NK-92 (cell line): ENCODE data around the gene GLIS1.

Source experiments
- DNase-seq: peaks from one replicate; lab custom pipeline; 2025; ENCODE audit not compliant: unreplicated experiment; lab: John Stamatoyannopoulos, UW

Gene GLIS1

DNA sequence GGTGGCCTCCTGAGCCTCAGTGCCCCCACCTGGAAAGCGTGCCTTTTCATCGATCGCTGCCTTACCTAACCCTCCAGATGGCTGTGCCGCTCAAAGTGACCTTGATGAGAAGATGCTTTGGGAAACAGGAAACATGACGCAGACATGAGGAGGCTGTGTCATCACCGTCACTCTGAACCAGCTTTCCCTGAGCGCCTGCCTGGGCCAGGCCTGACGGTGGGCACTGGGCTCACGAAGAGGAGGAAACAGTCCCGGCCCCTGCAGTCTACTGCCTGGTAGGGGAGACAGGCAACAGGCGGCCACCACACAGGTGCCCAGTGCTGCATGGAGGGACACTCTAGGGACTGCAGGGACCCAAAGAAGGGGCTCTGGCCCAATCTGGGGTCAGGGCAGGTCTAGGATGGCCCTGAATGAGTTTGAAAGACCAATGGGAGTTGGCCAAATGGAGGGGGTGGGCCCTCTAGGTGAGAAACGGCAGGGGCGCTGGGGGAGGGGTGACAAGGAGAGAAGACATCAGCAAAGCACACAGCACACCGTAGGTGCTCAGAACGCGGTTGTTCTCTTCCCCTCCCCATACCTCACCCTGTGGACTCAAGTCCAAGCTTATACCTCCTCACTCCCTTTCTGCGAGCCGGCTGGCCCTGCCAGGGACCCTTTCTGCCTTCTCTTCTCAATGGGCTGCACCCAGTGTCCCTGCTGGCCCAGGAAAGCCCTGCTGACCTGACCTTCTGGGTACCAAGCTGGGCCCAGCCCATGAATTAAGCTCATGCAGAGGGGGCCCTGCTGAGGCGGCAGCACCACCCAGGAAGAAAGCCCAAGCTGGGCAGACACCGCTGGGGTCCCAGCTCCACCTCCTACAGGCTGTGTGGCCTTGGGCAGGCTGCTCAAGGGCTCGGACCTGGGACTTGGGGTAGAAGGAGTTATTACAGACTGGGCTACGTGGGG, 44.9 kb downstream of the GLIS1 start:
- no peak for DNase-seq

DNA sequence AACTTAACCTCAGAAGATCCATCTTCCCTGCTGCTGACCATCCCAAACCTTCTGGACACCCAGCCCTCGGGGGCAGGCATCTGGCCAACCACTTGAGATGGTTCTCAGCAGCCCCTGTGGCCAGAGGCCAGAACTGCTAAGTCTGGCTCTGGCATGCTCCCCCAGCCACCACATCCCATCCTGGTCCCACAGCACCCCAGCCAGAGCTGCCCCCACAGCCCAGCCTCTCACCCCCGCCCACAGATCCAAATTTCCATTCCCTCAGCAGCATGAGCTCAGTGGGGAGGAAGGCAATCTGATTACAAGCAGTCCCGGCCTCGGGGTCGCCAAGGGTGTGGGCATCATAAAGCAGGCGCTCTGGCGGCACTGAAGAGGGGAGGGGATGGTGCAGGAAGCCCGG, 45.6 kb downstream of the GLIS1 start:
- DNase-seq = no peak

DNA sequence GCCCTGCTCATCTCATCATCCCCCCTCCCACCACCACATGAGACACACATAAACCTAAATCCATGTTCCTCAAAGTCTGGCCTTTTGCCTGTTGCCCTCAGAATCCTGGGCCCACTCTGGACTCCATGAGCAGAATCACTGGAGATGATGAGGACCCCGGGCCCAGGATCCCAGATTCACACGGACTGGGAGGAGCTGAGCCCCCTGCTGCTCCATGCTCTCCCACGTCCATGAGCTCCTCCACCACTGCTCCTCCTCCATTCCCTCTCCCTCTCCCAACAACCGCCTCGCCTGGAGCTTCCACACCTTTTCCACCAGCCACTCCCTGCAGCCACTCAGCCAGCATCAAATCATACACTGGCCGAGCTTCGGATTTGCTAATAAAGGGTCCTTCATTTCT, 47.6 kb downstream of the GLIS1 start:
- no peak for DNase-seq

DNA sequence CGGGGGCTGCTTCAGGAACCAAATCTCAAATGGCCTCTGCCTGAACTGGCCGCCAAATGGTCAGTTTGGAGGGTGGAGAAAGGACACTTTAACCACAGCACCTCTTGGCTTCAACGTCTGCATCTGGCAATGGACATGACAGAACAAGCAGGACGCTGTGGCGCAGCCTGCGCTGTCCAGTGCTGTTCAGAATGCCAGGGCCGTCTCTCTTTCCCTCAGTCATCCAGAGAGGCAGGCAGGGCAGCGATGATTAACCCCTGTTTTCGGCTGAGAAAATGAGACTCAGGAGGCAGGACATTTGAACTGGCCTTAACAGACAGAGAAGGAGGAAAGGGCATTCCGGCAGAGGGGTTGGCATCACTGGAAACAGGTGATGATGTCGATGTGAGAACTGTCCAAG, 48.6 kb downstream of the GLIS1 start:
- DNase-seq = no peak

DNA sequence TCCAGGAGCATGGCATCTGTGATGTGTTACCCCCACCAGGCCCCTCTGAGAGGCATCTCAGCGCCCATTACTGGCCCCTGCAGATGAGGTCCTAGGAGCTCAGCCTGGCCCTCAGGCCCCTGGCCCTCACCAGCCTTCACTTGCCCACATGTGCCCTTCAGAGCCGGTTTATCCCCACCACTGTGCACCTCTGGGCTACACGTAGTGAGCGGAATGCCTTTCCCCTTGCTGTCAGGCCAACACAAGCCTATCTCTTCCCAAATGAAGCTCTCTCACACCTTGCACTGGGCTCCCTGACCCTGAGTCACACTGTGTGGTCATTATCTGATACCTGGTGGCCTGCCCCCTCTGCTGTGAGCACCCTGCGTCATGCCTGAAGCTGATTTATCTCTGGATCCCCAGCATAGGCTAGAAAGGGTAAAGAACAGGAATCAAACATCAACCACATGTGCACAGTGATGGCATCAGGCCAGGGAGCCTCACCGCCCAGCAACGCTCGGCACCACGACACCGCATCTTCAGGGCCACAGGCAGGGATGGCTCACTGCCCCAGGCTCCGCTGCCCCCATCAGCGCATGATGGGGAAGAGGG, 49.1 kb downstream of the GLIS1 start:
- no peak for DNase-seq

DNA sequence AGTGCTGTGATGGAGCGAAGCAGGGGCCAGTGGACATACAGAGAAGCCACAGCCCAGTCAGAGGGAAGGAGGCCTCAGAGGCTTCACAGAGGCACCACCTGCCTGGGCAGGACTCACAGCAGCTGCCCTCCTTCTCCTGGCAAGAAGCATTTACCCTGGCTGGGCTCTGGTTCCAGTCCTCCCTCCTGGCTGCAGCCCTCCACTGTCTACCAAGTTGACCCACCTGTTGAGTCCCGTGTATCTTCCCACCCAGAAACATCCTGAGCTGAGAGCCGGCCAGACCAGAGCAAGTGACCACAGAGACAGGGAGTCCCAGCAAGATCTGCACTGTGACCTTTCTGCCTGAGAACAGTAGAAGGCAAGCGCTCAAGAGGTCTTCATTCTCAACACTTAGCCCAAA, 49.7 kb downstream of the GLIS1 start:
- no peak for DNase-seq

DNA sequence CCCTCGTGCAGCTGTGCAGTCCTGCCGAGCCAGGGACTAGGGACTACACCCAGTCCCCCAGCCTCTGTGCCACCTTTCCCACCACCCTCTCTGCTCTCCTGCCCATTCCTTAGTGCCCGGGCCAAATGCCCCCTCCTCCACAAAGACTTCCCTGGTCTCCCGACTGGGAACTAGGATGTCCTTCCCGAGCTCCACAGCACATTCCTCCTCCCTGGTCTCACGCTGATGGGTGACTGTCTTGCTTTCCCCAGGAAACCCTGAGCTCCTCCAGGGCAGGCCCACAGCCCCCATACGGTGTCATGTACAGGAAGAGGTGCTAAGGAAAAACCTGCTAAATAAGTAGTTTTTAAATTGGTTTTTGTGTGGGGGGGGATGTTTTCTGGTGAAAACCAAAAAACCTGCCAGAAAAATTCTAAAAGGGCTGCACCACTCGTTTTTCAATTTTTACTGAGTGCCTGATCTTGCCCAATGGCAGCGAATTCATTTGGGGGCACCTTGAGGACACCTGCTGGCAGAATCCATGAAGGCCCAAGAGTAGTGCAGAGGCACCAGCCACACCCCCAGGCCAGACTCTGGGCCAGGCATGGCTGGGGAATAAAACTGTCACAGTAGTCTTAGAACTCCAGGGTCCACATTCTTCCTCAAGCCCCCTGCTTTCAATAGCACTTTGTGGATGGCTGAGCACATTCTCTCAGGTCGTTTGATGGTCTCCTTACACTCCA, 50.4 kb downstream of the GLIS1 start:
- DNase-seq = no peak

DNA sequence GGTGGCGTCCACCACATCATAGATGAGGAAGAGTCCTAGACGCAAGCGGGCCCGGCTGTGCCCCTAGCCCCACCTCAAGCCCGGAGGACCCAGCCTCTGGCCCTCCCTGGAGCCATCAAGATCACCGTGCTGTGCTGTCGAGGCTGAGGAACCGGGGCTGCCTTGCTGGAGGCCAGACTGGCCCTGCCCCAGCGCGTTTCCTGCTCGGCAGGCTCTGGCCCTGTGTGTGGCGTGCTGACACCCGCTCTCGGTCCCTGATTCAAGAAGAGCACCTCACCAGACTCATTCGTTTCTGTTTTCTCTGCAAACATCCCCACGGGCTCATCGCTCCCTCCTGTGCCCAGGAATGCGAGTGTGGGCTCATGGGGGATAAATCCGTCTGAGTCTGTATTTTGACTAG, 51.1 kb downstream of the GLIS1 start:
- DNase-seq = no peak

DNA sequence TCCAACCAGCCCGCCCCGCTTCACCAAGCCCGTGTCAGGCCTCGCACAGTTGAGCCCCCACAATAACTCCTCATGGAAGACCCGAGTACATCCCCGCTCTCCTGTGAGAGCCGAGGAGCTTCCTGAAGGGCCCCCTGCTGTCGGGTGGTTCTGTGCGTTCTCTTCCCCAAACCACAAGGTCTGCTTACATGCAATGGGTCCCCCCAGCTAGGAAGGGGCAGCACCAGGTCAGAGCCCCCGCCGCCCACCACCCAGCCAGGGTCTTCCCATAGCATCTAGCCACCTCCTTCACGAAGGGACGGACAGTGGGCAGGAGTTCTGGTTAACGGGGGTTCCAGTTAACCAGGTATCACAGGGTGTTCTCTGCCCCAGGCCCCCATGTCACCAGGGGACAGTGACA, 51.5 kb downstream of the GLIS1 start:
- DNase-seq = no peak

DNA sequence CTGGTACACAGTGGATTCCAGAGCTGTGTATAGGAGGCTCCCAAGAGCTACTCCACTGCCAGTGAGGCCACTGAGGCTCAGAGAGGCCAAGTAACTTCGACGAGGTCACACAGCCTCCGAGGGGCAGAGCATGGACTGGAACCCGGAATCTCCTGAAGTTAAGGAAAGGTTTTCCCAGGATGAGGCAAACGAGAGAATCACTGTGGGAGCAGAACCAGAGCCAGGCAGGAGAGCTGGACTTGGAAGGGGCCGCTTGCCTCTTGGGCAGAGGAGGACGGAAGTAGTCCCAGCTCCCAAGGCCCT, 52.0 kb downstream of the GLIS1 start:
- DNase-seq = no peak

DNA sequence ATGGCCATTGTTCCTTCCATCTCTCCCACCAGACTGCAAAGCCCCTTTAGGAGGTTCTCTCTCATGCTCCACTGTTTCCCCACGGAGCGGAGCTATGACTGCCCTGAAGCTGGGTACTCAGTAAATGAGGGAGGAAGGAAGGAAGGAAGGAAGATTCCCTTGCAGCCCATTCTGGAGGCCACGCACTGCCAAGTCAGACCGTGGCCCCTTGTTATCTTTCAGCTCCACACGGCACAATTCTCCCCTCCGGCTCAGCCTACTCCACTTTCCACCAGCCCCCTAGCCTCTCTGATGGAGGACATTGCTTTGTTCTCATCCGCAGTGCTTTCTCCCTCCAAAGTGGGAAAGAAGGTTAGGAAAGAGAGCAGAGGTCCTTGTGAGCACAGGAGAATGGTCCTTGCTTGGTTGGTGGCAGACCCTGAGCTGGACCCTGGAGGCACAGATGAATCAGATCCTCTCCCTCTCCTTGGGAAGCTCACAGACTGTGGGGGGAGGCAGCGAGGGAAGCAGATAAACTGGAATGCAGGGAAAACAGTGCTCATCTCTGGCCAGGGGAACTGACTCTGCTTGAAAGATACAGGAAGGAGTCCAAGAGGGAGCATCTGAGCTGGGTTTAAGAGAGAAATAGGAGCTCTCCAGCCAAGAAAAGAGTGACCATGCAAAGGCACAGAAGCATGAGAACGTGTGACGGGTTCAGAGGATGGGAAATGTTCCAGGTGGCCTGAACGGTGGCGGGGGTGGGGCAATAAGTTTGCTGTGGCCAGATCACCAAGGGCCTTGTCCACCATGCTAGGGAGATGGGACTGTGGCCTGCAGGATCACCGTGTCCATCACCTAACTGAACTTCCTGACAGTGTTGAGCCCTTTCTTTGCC, 52.6 kb downstream of the GLIS1 start:
- DNase-seq = no peak

DNA sequence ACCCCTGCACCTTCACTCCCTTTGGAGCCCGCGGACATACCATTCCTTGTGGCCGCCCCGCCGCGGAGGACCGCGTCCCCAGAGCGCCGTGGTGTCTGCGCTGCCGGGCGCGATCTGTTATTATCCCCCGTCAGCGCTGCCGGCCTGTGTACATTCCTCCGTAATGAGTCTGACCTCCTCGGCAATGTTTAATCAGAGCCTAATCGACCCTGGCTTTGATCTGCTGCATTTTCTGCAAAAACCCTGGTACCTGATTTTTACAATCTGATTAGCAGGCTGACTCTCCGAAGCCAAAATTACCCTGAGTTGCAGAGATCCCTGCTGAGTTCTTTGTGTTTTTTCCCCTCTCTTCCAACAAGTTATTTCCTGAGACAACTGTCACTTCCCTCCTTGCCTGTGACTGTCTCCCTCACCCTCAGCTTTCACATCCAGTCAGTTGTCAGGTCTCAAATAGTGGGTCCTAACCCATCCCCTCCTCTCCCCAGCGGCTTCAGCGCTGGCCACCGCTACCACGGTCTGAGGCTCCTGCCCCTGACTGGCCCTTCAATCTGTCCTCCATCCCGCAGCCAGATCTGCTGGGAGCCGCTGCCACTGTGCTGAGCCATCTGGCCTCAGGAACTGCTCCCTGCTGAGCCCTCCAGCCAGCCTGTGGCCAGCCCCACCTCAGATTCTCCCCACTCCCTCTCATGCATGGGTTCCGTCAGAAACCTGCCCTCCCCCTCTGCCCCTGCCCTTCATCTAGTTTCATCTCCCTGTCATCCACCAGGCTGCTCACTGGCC, 53.5 kb downstream of the GLIS1 start:
- DNase-seq = no peak

DNA sequence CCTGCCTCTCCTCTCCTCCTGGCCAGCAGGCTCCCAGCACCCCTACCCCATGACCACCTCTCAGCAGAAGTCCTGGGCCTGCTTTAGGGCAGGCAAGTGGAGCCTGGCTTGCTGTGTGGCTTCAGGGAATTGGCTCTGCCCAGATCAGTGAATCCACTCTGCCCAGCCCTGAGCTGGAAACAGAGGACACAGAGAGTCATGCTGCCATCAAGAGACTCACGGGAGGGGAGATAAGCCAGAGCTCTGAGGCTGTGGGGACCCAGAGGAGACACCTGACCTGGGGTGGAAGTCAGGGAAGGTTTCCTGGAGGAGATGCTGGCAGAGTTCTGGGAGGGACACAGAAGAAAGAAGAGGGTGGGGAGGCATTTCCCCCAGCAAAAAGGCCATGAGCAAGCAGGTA, 54.2 kb downstream of the GLIS1 start:
- DNase-seq = no peak

DNA sequence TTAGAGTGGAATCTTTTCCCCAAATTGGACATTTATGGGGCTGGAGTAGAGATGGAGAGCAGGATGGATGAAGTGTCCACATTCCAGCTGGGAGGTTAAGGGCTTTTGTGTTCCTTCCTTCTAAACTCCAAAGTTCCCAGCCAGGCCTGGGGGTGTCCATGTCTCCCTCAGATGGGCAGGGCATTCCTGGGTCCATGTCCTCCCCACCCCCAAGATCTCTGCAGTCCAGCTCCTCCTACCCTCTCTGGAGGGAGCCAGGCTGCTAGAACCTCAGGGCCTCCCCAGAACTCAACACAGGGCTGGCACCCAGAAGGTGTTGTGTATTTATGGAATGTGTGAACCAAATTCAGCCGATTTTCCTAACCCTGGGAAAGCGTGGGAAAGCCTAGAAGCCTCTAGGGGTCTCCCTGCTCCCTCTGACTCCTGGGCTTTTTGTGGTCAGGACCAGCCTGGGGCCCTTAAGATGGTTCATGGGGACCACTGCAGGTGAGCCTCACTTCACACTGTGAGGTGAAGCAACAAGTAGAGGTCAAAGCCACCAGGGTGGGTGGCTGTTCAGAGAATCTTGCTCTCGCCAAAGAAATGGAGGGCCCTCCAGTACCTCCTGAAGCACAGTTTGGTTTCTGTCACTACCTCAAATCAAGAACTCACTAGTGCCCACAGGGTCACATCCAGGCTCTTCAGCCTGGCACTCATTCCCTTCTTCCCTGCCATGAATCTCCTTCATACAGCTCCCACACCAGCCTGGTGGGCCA, 54.8 kb downstream of the GLIS1 start:
- no peak for DNase-seq

DNA sequence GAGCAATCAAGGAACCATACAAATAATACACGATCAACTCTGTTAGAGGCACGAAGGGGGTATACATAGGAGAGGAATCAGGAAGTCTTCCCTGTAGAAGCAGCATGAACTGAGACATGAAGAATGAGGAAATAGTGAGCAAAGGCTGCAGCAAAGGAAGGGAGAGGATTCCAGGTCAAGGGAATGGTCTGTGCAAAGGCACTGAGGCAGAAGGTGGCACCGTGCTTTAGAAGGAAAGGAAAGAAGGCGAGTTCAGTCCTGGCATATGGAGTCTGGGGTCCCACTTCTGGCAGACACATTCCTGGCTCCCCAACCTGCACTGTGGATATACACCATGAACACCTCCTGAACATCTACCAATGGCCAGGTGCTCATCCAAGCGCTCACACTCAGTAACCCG, 56.1 kb downstream of the GLIS1 start:
- no peak for DNase-seq

DNA sequence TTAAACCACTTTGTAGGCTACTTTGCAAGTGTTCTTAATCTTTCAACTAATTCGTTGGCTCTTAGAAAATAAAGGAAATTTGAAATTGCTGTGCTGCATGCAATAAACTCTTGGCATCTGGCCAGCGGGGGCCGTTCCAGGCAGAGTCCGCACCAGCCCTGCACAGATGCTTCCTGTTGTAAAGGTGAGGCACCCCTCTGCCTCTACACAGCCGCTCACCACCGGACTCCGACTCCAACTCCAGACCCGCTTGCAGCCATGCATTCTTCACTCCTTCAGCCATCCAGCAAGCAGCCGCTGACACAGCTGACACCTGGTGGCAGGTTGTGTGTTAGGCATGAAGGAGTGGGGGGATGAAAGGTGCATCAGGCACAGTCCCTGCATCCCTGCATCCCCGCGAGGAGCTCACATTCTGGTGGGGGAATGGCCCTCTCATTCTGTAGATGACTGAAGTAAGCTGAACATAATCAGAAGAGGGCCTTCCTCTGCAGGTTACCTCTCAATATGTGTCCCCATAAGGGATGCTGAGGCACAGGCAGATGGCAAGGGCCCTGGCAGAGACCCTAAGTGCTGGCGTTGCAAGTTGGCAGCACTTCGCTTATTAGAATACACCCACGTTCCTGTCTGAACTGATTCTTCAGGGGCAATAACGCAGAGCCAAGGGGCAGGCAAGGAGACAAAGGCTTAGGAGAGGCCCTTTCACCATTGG, 56.8 kb downstream of the GLIS1 start:
- no peak for DNase-seq

DNA sequence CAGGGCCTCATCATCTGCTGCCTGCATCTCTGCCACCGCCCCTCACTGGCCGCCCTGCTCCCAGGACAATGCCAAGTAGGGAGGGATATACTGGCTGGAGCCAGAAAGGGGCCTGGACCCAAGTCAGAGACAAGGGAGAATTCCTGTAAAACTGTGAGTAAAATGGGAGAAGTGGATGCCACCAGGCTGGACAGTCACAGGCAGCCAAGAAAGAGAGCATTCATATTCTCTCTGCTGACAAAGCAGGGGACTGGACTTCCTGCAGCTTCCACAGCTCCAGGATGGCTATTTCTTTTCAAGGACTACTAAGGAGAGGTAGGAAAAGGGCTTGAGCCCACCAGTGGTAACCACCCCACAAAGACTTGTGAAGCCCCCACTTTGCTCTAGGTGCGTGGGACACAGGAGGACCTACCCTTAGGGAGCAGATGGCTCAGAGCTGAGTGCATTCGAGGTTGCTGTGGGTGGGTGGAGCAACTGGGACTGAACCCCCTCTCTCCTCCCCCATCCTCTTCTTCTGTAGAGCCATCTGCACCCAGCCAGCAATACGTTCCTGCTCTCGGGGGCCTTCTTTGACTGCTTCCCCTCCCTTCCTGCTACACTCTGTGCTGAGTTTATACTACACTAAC, 57.5 kb downstream of the GLIS1 start:
- no peak for DNase-seq

DNA sequence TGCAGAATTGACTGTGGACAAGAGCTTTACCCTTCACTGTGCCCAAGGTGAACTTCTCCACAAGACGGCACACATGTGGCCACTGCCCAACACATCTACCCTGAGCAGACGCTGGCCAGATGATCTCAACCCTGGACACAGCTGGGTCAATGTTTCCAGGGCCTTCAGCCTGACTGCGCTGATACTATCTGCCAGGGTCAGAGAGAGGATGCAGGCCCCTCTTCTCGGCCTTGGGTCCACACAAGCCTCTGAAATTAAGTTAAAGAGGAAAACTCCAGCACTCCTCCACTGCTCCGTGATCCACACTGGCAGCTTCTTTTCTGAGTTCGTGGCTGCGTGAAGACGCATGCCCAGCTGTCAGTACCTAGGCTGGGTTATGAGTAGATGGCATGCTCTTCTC, 58.1 kb downstream of the GLIS1 start:
- DNase-seq = no peak
